ENCODE measurements around the gene HMX3. TPM values are rescaled to one million over a fixed set of nuclear protein-coding genes. Genes with fewer than 3 reads are reported as not detected.

The HMX3 gene
- total RNA-seq, 1 donor from 2014 or later, result not detected

GRCh38 chr10:123134915-123135414, 805 bp upstream of the HMX3 start:
- DNase-seq, result no peak

DNA sequence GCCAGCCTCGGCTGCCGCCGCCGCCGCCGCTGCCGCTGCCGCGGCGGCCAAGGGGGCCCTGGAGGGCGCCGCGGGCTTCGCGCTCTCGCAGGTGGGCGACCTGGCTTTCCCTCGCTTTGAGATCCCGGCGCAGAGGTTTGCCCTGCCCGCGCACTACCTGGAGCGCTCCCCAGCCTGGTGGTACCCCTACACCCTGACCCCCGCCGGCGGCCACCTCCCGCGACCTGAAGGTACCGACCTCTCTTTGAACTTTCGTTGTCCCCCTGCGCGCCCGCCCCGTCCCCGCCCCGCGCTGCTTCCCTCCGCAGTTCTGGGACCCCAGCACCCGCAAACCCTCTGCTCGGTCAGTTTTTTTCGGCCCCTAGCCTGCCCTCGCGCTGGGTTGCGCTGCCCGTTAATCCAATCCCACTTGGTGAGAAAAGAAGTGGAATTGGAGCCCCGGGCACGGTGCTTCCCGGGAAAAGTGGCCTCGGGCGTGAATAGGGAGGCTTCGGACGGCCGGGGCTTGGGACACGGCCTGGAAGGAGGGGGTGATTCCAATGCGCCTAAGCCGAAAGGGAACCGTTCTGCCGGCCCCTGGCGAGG, 543 bp downstream of the HMX3 start:
- no peak for DNase-seq

- DNase-seq, result peak; percentile 34
Measured at GRCh38 chr10:123136806-123137642, 1.3 kb downstream of the HMX3 start.

- DNase-seq, result no peak
Measured at GRCh38 chr10:123139165-123139520, 3.4 kb downstream of the HMX3 start.

DNA sequence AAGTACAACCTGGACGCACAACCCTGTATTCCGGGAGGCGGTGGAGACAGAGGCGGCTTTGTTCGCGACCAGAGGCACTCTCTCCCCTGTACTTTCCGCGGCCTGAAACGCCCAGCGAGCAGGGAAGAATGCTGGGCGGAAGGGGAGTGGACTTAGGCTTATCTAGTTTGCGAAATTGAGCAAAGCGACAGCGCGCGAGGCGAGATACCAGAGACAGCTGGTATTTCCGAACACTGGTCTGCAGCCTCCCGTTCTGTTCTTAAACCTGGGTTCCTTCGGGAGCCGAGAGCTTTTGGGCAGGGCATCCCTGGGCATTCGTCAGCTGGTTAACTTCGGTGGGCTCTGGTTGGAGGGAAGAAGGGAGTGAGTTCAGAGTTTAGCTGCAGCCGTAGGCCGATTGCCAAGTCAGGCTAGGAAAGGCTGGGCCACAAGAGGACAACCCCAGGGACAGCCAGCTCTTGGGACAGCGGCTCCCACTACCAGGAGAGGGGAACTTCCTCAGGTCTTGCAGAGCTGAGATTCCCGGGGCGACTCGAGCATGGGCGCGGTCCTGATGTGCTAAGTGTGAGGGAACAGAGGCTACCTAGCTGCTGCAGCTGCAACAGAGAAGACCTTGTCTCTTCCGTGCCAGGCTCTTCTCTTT, 3.9 kb downstream of the HMX3 start:
- DNase-seq, result no peak

DNA sequence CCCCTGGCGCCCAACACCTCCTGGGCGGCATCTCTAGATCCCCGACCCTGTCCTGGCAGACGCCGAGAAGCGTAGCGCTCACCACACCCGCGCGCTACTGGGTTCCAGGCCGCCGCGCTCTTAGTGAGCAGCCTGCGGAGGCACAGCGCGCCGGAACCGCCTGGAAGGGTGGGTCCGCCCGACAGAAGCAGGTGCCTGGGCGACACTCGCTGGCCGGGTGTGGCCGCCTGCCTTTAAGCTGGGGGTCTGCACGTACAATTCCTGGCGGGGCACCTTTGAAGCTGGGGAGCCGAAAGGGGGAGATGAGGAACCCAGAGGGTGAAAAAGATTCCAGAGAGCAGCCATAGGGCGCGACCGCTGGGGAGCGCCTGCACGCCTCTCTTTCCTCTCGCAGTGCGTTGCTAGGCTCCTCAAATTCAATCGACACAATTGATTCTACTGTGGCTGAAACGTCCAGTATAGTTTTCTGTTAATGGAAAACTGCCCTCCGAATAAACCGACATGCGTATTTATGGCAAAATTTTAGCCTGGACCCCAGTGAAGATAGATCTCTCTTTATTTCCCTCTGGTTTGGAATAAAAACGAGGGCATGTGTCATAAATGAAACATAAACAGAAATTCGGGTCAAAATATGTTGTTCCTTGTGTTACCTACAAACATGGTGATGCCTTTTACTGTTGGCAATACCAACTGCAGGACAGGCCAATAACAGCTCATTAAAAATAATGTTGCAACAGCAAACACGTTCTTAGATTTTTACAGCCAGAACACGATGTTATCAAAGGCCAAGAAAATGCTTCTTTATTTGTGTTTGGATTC, 4.6 kb downstream of the HMX3 start:
- DNase-seq, result no peak

DNA sequence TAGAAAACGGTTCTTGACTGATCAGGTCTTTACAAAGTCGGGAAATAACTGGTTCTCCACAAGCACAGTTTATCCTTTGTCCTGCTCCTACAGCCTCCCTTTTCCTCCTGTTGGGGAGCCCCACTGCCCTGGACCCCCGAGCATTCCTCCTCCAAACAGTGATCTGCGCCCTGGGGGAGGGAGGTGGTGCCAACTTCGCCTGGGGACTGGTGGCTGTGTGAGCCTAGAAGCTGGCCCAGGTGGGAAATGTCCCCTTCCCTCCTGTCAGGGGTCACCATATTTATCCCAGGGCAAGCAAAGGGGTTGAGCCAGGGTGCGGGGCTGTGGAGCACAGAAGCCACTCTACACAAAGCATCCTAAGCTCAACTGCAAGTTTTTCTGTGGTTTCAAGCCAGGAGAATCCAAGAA, 5.2 kb downstream of the HMX3 start:
- DNase-seq, result no peak

- DNase-seq, result no peak
Measured at GRCh38 chr10:123141791-123142700, 6.3 kb downstream of the HMX3 start.

DNA sequence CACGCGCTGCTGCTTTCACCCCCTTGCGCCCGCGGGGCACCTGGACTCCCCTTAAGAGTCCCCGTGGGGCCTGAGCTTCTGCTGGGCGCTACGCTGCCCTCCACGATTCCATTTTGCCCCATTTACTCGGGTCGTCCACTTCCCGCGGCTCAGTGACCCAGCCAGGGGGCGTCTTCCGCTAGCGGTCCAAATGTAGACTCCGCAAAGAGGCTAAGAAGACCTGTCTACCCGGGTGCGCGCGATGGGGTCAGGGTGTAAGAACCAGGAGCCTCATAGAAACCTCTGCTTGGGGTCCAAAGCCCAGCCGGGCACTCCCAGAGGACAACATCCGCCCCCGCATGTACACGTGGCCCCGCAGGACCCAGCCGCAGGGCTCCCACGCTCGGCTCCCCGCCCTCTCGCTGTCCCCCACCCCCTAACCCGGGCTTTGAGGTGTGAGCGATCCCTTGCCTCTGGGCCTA, 7.0 kb downstream of the HMX3 start:
- no peak for DNase-seq

DNA sequence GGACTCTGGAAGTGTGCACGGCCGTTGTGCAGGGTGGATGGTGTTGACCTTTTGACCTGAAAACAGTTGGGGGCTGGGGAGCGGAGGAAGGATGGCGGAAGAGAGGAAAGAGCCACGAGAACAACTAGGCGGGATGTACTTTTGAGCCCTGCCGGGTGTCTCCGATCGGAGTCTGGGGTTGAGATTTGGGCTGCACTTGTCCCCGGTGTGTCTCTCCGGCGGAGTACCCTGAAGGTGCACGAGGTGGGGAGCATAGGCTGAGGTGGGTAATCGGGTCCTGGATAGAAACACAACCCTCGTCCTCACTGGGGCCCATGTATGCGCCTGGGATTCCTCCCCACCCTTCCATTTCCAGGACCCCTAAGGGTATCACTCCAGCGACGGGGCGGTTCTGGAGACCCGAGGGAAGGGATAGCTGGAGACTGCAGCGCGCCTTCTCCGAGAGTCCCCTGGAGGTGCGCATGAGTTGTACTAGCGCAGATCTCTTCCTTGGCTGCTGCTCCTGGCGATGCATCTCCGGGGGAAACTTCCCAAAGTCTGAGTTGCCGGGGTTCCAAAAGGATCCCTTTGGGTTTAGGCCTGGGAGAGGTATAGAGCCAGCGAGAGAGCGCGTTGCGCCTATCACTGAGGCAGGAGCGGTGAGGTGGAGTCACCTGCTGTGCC, 7.5 kb downstream of the HMX3 start:
- no peak for DNase-seq

DNA sequence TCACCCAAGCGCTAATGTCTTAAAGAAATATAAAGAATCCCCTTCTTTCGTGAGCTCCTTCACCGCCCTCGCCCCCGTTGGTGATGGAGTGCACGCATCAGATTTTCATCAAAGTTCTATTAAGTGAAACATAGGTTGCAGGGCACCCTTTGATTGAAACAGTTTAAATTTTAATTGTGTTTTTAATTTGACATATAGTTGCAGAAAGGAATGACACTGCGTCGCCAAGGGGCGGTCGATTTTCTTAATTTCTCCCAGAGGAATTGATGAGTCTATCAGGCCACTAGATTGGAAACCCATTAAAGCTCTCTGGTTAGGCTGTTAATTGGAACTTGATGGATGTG, 8.0 kb downstream of the HMX3 start:
- DNase-seq, result no peak

- no peak for DNase-seq
Measured at GRCh38 chr10:123144697-123145541, 9.1 kb downstream of the HMX3 start.

DNA sequence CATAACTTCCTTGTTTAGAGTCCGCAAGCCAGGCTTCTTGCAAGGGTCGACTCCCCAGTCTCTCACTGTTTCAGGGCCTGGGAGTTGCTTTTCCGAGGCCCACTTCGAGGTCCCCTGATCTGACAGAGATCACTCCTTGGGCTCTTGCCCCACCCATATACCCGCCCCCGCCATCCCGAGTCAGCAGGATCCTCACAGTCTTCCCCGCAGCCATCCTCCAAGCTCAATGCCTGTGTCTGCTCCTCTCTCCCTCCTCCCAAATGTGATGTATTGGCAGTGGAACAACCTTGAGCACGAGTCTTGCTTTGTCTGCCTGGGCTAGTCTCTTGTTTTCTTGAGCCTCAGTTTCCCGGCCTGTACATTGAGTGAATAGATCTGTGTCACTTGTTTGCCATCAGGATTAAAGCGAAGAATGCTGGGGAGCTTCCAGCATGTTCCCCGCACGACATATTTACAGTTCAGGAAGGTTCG, 9.8 kb downstream of the HMX3 start:
- DNase-seq, result no peak

DNA sequence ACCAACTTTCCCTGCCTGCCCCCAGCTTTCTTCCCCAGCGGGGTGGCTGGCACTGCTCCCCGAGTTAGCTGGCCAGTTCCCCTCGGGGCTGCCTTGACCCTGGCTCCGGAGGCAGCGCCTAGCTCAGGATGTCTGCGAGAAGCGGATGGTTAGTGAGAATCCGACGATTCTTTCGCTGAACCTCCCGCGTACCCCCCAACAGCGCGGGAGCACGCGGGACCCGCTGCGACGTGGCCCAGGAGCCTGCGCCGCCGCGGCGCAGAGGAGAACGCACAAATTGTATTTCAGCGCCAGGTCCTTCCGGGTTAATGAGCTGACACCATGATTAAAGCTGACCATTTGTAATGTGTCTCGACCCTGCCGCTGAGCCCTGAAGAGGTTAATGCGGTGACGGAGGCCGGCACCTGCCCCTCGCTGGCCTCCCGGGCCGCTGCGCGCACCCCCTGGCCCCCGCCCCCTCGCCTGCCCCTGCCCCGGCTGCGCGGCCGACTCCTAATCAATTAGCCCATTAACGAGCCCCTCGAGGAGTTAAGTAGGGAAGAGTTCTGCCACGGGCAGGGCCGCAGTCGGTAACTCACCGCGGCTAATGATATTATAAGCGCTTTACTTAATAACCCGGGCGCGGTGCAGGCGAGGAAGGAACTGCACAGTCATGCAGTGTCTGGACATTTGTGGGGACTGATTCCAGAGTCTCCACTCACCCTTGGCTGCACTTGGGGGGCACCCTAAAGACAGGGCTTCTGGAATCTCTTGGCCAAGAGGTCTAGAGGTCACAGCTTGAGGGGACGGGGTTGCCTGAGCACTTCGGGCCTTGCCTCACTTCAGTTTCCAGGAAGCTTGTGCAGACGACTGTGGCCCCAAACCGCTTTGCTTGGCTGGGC, 10.5 kb downstream of the HMX3 start:
- no peak for DNase-seq

DNA sequence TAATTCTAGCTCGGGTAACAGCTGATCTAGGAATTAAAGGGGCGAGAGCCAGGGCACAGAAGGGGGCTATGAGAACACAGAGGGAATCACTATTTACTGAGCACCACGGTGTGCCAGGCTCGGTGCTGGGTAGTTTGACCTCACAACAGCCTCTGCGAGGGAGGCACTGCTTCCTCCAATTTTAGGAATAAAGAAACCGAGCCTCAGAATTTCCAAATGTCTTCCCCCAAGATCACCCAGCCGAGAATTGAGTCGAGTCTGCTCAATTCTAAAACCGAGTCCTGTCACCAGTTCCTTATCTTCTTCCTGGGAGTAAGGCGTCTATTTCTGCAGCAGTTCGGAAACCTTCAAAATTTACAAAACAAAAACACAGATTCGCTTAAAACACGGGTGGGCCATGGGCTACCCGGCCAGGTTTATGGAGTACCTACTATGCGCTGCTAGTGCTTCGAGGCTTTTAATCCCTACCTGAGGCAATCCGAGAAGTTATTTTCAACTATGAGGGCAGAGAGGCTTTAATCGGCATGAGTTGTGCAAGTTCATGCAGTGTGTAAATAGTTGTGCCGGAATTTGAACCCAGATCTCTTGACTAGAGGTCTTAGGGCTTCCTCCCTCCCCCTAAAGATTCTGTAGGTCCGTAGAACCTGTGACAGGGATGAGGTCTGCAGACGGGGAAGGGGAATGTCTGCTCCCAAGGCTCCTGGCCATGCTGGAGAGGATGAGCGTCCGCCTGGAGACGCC, 11.3 kb downstream of the HMX3 start:
- no peak for DNase-seq

GRCh38 chr10:123147635-123148413, 12.1 kb downstream of the HMX3 start, which contains the start of gene HMX2:
TSS of gene HMX2 (plus strand) at chr10:123148136. CDS start at chr10:123148379, 243 bp downstream.
- DNase-seq, result no peak

- DNase-seq, result no peak
Measured at GRCh38 chr10:123148414-123149161, 12.8 kb downstream of the HMX3 start.

All from dermis blood vessel endothelial cell (primary cell).